ENCODE measurements around the gene PLD1.
"Not testable (repeated sequence)": the region's sequence is repeated elsewhere in the genome, so short reads cannot be mapped to it uniquely, and the experiment has no call there.

PLD1 gene

GRCh38 chr3:171809861-171810628 is at the start of gene PLD1:
Gene PLD1, minus strand, starts transcription at chr3:171810483. Its CDS starts 72,432 bp downstream, at chr3:171738051.
- no peak for DNase-seq

- not testable (repeated sequence) for DNase-seq
Measured at GRCh38 chr3:171858770-171859169, 48.5 kb upstream of the PLD1 start.

- DNase-seq, result no peak
Measured at GRCh38 chr3:171854649-171855305, 44.5 kb upstream of the PLD1 start.

- no peak for DNase-seq
Measured at GRCh38 chr3:171851660-171852058, 41.4 kb upstream of the PLD1 start.

- DNase-seq, result no peak
Measured at GRCh38 chr3:171850960-171851659, 40.8 kb upstream of the PLD1 start.

- DNase-seq, result no peak
Measured at GRCh38 chr3:171850320-171850959, 40.2 kb upstream of the PLD1 start.

GRCh38 chr3:171849617-171850319 is 39.5 kb upstream of the PLD1 start:
- no peak for DNase-seq

GRCh38 chr3:171847595-171848259 is 37.4 kb upstream of the PLD1 start:
- no peak for DNase-seq

GRCh38 chr3:171847133-171847532 is 36.9 kb upstream of the PLD1 start:
- DNase-seq, result no peak

- DNase-seq, result no peak
Measured at GRCh38 chr3:171846597-171846996, 36.3 kb upstream of the PLD1 start.

GRCh38 chr3:171845481-171846284 is 35.4 kb upstream of the PLD1 start:
- no peak for DNase-seq

GRCh38 chr3:171844873-171845272 is 34.6 kb upstream of the PLD1 start:
- no peak for DNase-seq

GRCh38 chr3:171842864-171843518 is 32.7 kb upstream of the PLD1 start, which contains the start of gene TMEM212:
Gene TMEM212, plus strand, starts transcription at chr3:171843349. Its CDS starts 35 bp downstream, at chr3:171843384.
- DNase-seq, result no peak

- DNase-seq, result no peak
Measured at GRCh38 chr3:171841620-171842000, 31.3 kb upstream of the PLD1 start.

- no peak for DNase-seq
Measured at GRCh38 chr3:171840811-171841619, 30.7 kb upstream of the PLD1 start.

GRCh38 chr3:171840445-171840810 is 30.1 kb upstream of the PLD1 start:
- no peak for DNase-seq

- DNase-seq, result no peak
Measured at GRCh38 chr3:171839270-171839669, 29.0 kb upstream of the PLD1 start.

GRCh38 chr3:171838218-171838720 is 28.0 kb upstream of the PLD1 start:
- no peak for DNase-seq

- no peak for DNase-seq
Measured at GRCh38 chr3:171837698-171838097, 27.4 kb upstream of the PLD1 start.

- DNase-seq, result no peak
Measured at GRCh38 chr3:171836855-171837254, 26.6 kb upstream of the PLD1 start.

Data from cortex of kidney (tissue), 1 donor.